GM10847 (cell line): Measurements from ENCODE around the gene SLPI.

ENCODE experiments used
- POLR2A ChIP-seq: IDR thresholded peaks from 2 replicates; pipeline ENCODE4 v1.6.1; 2011; ENCODE audit not compliant: insufficient read length; ENCODE audit errors: extremely low read depth

Gene SLPI

DNA sequence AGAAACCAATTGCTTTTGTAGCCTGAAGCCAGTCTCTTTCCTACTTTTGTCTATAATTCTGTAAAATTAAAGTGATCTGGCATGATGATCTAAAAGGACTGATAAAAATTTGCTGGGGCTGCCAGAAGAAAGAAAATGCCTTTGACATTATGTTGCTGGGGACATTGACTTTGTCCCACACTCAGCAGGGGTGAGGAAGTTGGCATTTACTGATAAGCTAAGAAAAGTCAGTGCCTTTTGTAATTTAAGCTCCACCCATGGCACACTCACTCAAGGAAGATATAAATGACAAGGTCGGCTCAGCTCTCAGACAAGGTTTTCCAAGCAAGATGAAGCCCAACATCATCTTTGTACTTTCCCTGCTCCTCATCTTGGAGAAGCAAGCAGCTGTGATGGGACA lies 47.6 kb downstream of the SLPI start, which contains the start of gene SEMG1:
Gene SEMG1, plus strand, starts transcription at position 309 of the 400 bp plus-strand sequence. Its CDS starts 21 bp downstream, at position 330.
- TF ChIP-seq POLR2A: no peak
